Mesenchymal stem cell (in vitro differentiated cells and primary cell): ENCODE data around the gene METAP1D.

Experiments used
- DNase-seq: peaks from one replicate; pipeline ENCODE4 v3.0.0-alpha.2; 2013
- H2AFZ ChIP-seq: one replicate; pipeline ENCODE4 v1.6.1; 2013; ENCODE audit warnings: low read depth, mild to moderate bottlenecking, control low read depth, inconsistent platforms, low read length, moderate library complexity
- H2AK5ac ChIP-seq: 2 replicates; pipeline ENCODE4 v1.6.1; 2013; ENCODE audit warnings: low read length, moderate library complexity, mild to moderate bottlenecking, inconsistent platforms; ENCODE audit not compliant: severe bottlenecking
- H2BK120ac ChIP-seq: one replicate; pipeline ENCODE4 v1.6.1; 2013; ENCODE audit warnings: low read depth, mild to moderate bottlenecking, inconsistent platforms, low read length, moderate library complexity
- H2BK12ac ChIP-seq, 2 experiments: one replicate each; pipeline ENCODE4 v1.6.1; 2013; ENCODE audit warnings: inconsistent platforms in 2 of 2, low read length in 2 of 2, mild to moderate bottlenecking in 2 of 2, moderate library complexity in 2 of 2, control low read depth in 1 of 2
- H2BK15ac ChIP-seq: one replicate; pipeline ENCODE4 v1.6.1; 2013; ENCODE audit warnings: mild to moderate bottlenecking, low read depth, inconsistent platforms; ENCODE audit not compliant: poor library complexity, severe bottlenecking
- H2BK5ac ChIP-seq: 2 replicates; pipeline ENCODE4 v1.6.1; 2013; ENCODE audit warnings: low read depth, mild to moderate bottlenecking, low read length, control low read depth, inconsistent platforms; ENCODE audit not compliant: poor library complexity, severe bottlenecking
- H3K14ac ChIP-seq, 2 experiments: one replicate each; pipeline ENCODE4 v1.6.1; 2013; ENCODE audit warnings: inconsistent platforms in 2 of 2, low read length in 2 of 2, control low read depth in 1 of 2, mild to moderate bottlenecking in 1 of 2, moderate library complexity in 1 of 2
- H3K18ac ChIP-seq, 2 experiments: one replicate each; pipeline ENCODE4 v1.6.1; 2013; ENCODE audit warnings: inconsistent platforms in 2 of 2, low read length in 2 of 2, control low read depth in 1 of 2, low read depth in 1 of 2, mild to moderate bottlenecking in 1 of 2
- H3K23ac ChIP-seq, 2 experiments: one replicate each; pipeline ENCODE4 v1.6.1; 2013; ENCODE audit warnings: inconsistent platforms in 2 of 2, low read length in 2 of 2, mild to moderate bottlenecking in 2 of 2, moderate library complexity in 2 of 2, control low read depth in 1 of 2
- H3K27ac ChIP-seq: 2 replicates; pipeline ENCODE4 v1.5.1; 2013; ENCODE audit warnings: mild to moderate bottlenecking, moderate library complexity, low read length, control low read depth, inconsistent platforms; ENCODE audit not compliant: poor library complexity, severe bottlenecking
- H3K27me3 ChIP-seq, 2 experiments: 2 replicates each; pipeline versions ENCODE4 v1.6.1 to v1.7.0; 2013; ENCODE audit warnings: low read length in 2 of 2, mild to moderate bottlenecking in 2 of 2, moderate library complexity in 2 of 2, control low read depth in 1 of 2, inconsistent platforms in 1 of 2; ENCODE audit not compliant: control insufficient read depth in 1 of 2, insufficient read depth in 1 of 2
- H3K36me3 ChIP-seq, 2 experiments: 2 replicates each; pipeline versions ENCODE4 v1.6.1 to v1.7.0; 2013; ENCODE audit warnings: low read length in 2 of 2, control low read depth in 1 of 2, inconsistent platforms in 1 of 2, low read depth in 1 of 2, mild to moderate bottlenecking in 1 of 2; ENCODE audit not compliant: insufficient read depth in 2 of 2, control insufficient read depth in 1 of 2
- H3K4ac ChIP-seq, 2 experiments: one replicate each; pipeline ENCODE4 v1.6.1; 2013; ENCODE audit warnings: inconsistent platforms in 2 of 2, low read length in 2 of 2, mild to moderate bottlenecking in 2 of 2, moderate library complexity in 2 of 2, control low read depth in 1 of 2, low read depth in 1 of 2
- H3K4me1 ChIP-seq: 2 replicates; pipeline ENCODE4 v1.6.1; 2013; ENCODE audit warnings: low read depth, low read length, control low read depth; ENCODE audit not compliant: control insufficient read depth, insufficient read depth
- H3K4me2 ChIP-seq: 2 replicates; pipeline ENCODE4 v1.6.1; 2013; ENCODE audit warnings: low read length, mild to moderate bottlenecking, inconsistent platforms; ENCODE audit not compliant: poor library complexity, severe bottlenecking
- H3K4me3 ChIP-seq, 2 experiments: 2 replicates each; pipeline versions ENCODE4 v1.5.1 to v1.7.0; 2013; ENCODE audit warnings: low read length in 2 of 2, mild to moderate bottlenecking in 2 of 2, control low read depth in 1 of 2, low read depth in 1 of 2; ENCODE audit not compliant: insufficient read depth in 1 of 2
- H3K79me1 ChIP-seq: replicated peaks from 2 replicates; pipeline ENCODE4 v1.6.1; 2013; ENCODE audit warnings: mild to moderate bottlenecking, control low read depth, low read length, inconsistent platforms; ENCODE audit not compliant: poor library complexity, severe bottlenecking
- H3K9ac ChIP-seq: 2 replicates; pipeline ENCODE4 v1.7.0; 2013; ENCODE audit warnings: mild to moderate bottlenecking, low read length, moderate library complexity
- H3K9me3 ChIP-seq: 2 replicates; pipeline ENCODE4 v1.7.0; 2013; ENCODE audit warnings: mild to moderate bottlenecking, low read length; ENCODE audit not compliant: control insufficient read depth
- H4K8ac ChIP-seq: one replicate; pipeline ENCODE4 v1.6.1; 2013; ENCODE audit warnings: inconsistent platforms, mild to moderate bottlenecking, low read length, moderate library complexity
- H4K91ac ChIP-seq: one replicate; pipeline ENCODE4 v1.6.1; 2013; ENCODE audit warnings: mild to moderate bottlenecking, low read length, inconsistent platforms
- WGBS: methylation state at CpG from one replicate; pipeline ENCODE4 v1.1.7; 2013; ENCODE audit warnings: mixed read lengths; 5-methylcytosine and 5-hydroxymethylcytosine counted together

Gene METAP1D

DNA sequence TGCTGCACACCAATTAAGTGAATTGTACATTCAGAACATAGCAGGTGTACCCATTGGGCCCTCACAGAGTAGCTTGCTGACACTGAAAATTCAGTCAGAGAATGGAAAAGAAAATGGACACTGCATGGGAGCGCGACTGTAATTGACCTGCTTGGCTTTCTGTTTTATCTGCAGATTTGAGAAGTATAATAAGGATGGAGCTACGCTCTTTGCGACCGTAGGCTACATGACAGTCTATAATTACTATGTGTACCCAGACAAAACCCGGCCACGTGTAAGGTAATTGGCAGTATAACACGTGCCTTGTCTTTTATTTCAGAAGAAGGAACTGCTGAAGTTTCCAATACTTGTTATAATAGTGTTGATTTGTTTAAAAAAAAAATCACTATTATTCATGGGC, 33.5 kb upstream of the METAP1D start:
- H4K8ac ChIP-seq: no peak overlapping the region
- 98% methylated on average over 7 of the region's 8 CpGs for WGBS

DNA sequence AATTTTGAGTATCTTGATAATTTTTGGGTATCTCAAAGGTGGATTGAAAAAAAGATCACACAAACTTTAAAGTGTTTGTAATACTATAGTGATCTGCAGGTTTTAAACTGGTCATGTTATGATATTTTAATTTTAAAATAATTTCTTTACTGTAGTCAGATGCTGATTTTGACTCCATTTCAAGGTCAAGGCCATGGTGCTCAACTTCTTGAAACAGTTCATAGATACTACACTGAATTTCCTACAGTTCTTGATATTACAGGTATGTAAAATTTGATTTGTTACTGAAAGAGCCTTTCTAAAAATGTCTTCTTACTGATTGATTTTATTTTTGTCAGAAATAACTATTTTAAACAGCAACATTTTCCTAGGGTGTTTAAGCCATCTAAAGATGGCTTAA, 33.1 kb upstream of the METAP1D start:
- no peak overlapping the region for H4K8ac ChIP-seq
- no peak overlapping the region for H2BK120ac ChIP-seq
- no peak overlapping the region for H3K18ac ChIP-seq
- DNase-seq: no peak
- H3K9me3 ChIP-seq: no peaks in the 10 kb centered on the region
- peaks cover 13% of the 10 kb centered on the region for H3K79me1 ChIP-seq
- H2BK12ac ChIP-seq: no peak overlapping the region
- no peaks in the 10 kb centered on the region for H3K27me3 ChIP-seq
- H2AK5ac ChIP-seq: no peak overlapping the region
- H3K4me3 ChIP-seq: no peak overlapping the region
- no peak overlapping the region for H3K23ac ChIP-seq
- H3K9ac ChIP-seq: no peak overlapping the region
- no peak overlapping the region for H3K4ac ChIP-seq
- peaks cover under 1 to 38% of the 10 kb centered on the region in 2 experiments for H3K36me3 ChIP-seq
- H3K4me2 ChIP-seq: no peak overlapping the region
- H2AFZ ChIP-seq: no peak overlapping the region
- no peak overlapping the region for H4K91ac ChIP-seq
- H2BK15ac ChIP-seq: no peak overlapping the region
- H3K14ac ChIP-seq: no peak overlapping the region
- no peak overlapping the region for H3K27ac ChIP-seq
- no peak overlapping the region for H2BK5ac ChIP-seq
- H3K4me1 ChIP-seq: no peaks in the 10 kb centered on the region

More for the DNA sequence above, 33.5 kb upstream of the METAP1D start:
- Histone ChIP-seq H2BK15ac (no peak overlapping the region), H2BK12ac (no peak overlapping the region), H3K27me3 (no peaks in the 10 kb centered on the region), H3K18ac (no peak overlapping the region), H3K9me3 (no peaks in the 10 kb centered on the region), H2AFZ (no peak overlapping the region), H3K9ac (no peak overlapping the region), H3K4me1 (no peaks in the 10 kb centered on the region), H2BK5ac (no peak overlapping the region), H3K27ac (no peak overlapping the region), H2AK5ac (no peak overlapping the region), H2BK120ac (no peak overlapping the region), H3K4me3 (no peak overlapping the region), H3K14ac (no peak overlapping the region), H4K91ac (no peak overlapping the region), H3K4me2 (no peak overlapping the region), H3K36me3 (peaks cover 0 to 36% of the 10 kb centered on the region in 2 experiments), H3K23ac (no peak overlapping the region), H3K79me1 (peaks cover 10% of the 10 kb centered on the region), H3K4ac (no peak overlapping the region)
- no peak for DNase-seq

DNA sequence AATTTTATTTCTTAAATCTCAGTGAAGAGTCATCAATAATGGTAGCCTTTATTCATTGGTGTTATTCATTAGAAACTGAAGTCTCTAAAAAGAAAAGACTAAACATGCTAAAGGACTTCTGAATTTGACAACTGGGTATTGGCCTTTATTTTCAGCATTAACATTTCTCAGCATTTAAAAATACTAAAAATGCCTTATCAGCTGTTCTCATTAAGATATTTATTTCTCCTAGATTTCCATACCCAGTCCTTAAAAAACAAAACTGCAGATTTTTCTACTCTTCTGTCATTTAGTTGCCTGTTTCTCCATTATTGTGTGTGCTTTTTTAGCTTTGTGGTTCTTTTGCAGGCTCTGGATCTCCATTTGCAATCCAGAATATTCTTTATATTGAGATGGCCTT, 31.2 kb upstream of the METAP1D start:
- H3K23ac ChIP-seq: no peak overlapping the region
- peaks cover 25% of the 10 kb centered on the region for H3K79me1 ChIP-seq
- H4K91ac ChIP-seq: no peak overlapping the region
- no peak overlapping the region for H2BK12ac ChIP-seq
- no peak overlapping the region for H2AFZ ChIP-seq
- no peak for DNase-seq
- H3K27ac ChIP-seq: no peak overlapping the region
- no peak overlapping the region for H3K4ac ChIP-seq
- no peak overlapping the region for H4K8ac ChIP-seq
- no peaks in the 10 kb centered on the region for H3K27me3 ChIP-seq
- H3K4me3 ChIP-seq: no peak overlapping the region
- H3K18ac ChIP-seq: no peak overlapping the region
- H2BK5ac ChIP-seq: no peak overlapping the region
- H3K36me3 ChIP-seq: peaks cover 6 to 41% of the 10 kb centered on the region in 2 experiments
- no peak overlapping the region for H2BK15ac ChIP-seq
- no peak overlapping the region for H2AK5ac ChIP-seq
- H3K4me2 ChIP-seq: no peak overlapping the region
- no peak overlapping the region for H3K9ac ChIP-seq
- no peaks in the 10 kb centered on the region for H3K9me3 ChIP-seq
- H3K4me1 ChIP-seq: peaks cover 3% of the 10 kb centered on the region
- no peak overlapping the region for H2BK120ac ChIP-seq
- no peak overlapping the region for H3K14ac ChIP-seq

DNA sequence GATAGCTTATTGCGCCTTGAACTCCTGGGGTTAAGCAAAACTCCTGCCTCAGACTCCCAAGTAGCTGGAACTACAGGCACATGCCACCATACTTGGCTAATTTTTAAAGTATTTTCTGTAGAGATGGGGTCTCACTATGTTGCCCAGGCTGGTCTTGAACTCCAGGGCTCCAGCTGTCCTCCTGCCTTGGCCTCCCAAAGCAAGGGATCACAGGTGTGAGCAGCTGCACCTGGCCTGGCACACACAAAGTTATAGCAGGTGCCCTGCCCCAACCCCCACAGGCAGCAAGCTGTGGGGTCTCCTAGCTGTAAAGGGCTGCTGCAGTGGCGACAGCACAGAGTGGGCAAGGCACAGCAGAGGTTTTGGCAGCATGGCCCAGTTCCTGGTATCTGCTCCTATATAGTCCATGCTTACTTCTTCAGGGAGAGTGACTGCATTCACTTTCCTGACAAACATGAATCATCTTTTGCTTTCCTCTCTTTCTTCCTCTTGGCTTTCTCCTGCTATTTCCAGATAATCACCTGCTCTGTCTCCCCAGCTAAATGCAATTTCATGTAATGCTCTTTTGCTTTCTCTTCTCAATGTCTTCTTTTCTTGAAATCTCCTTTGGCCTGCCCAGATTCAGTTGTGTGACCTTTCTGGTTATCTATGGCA, 27.3 kb upstream of the METAP1D start:
- Histone ChIP-seq H3K4me3 (no peak overlapping the region), H2BK15ac (no peak overlapping the region), H2BK120ac (no peak overlapping the region), H3K9ac (no peak overlapping the region), H3K27ac (no peak overlapping the region), H2BK12ac (no peak overlapping the region), H4K91ac (no peak overlapping the region), H3K14ac (no peak overlapping the region), H3K18ac (no peak overlapping the region), H3K27me3 (no peaks in the 10 kb centered on the region), H2AK5ac (no peak overlapping the region), H3K4me2 (no peak overlapping the region), H3K23ac (no peak overlapping the region), H4K8ac (no peak overlapping the region), H2AFZ (no peak overlapping the region), H3K9me3 (no peaks in the 10 kb centered on the region), H3K36me3 (peaks cover 9 to 31% of the 10 kb centered on the region in 2 experiments), H3K79me1 (peaks cover 24% of the 10 kb centered on the region), H3K4ac (no peak overlapping the region), H3K4me1 (peaks cover 3% of the 10 kb centered on the region), H2BK5ac (no peak overlapping the region)
- no peak for DNase-seq
- WGBS: 97% methylated on average over 1 of the region's 2 CpGs
